ENCODE results near the gene FLOT1.

- TF ChIP-seq, protein P1, sequence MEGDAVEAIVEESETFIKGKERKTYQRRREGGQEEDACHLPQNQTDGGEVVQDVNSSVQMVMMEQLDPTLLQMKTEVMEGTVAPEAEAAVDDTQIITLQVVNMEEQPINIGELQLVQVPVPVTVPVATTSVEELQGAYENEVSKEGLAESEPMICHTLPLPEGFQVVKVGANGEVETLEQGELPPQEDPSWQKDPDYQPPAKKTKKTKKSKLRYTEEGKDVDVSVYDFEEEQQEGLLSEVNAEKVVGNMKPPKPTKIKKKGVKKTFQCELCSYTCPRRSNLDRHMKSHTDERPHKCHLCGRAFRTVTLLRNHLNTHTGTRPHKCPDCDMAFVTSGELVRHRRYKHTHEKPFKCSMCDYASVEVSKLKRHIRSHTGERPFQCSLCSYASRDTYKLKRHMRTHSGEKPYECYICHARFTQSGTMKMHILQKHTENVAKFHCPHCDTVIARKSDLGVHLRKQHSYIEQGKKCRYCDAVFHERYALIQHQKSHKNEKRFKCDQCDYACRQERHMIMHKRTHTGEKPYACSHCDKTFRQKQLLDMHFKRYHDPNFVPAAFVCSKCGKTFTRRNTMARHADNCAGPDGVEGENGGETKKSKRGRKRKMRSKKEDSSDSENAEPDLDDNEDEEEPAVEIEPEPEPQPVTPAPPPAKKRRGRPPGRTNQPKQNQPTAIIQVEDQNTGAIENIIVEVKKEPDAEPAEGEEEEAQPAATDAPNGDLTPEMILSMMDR (IDR thresholded peaks at IDR 0.05) = no peak
- no peak for TF ChIP-seq EZH2 (IDR thresholded peaks at IDR 0.05)
- no peak for TF ChIP-seq EZH2phosphoT487 (IDR thresholded peaks at IDR 0.05)
Observed at GRCh38 chr6:30749554-30750378, 7.3 kb upstream of the FLOT1 start.
